ENCODE measurements around the gene A1BG.

GRCh38 chr19:58311345-58311865 is 41.9 kb downstream of the A1BG start:
- no peak for TF ChIP-seq CTCF (conservative IDR thresholded peaks at IDR 0.05)
- no peak for TF ChIP-seq ZFX (IDR thresholded peaks at IDR 0.05)
